ENCODE data around the gene AZGP1.
"Not testable (repeated sequence)": the region's sequence is repeated elsewhere in the genome, so short reads cannot be mapped to it uniquely, and the experiment has no call there.

AZGP1 gene

DNA sequence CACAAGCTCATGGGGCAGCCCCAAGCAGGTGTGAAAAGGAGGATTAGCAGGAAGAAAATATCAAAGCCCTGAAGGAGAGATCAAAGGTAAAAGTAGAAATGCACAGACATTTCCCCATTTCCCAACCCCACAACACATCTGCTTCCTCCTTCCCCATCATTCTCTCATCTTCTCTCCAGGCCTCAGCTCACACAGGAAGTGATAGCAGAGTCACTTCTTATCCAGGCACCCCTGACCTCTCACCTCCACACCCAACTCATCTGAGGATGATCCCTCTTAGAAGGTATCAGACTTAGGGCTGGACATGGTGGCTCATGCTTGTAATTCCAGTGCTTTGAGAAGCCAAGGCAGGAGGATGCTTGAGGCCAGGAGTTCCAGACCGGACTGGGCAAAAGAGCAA, 28.2 kb downstream of the AZGP1 start:
- DNase-seq: no peak

DNA sequence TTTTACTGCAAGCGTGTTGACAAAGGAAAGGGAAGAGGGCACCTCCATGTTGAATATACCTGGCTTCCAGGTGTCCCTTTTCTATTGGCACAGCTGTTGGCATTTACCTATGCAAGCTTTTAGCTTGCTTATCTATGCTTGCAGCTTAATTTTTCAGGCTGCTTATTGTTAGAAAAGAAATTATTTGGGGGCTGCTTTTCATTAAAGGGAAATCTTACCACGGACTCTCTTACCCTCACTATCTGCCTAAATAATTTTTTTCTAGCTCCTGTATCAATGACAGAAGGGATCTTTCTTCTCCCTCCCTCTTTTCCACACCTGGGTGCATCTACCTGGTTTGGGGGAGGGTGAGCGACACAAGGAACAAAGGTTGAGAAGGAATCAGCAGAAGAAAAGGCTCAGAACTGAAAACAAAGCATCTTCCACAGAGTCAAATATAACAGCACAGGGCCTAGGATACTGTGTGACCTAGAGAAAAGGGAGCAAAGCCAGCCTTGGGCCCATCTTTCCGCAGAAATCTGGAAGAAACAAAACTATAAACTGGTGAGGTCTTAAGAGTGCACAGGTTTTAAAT, 31.2 kb downstream of the AZGP1 start:
- DNase-seq: no peak

DNA sequence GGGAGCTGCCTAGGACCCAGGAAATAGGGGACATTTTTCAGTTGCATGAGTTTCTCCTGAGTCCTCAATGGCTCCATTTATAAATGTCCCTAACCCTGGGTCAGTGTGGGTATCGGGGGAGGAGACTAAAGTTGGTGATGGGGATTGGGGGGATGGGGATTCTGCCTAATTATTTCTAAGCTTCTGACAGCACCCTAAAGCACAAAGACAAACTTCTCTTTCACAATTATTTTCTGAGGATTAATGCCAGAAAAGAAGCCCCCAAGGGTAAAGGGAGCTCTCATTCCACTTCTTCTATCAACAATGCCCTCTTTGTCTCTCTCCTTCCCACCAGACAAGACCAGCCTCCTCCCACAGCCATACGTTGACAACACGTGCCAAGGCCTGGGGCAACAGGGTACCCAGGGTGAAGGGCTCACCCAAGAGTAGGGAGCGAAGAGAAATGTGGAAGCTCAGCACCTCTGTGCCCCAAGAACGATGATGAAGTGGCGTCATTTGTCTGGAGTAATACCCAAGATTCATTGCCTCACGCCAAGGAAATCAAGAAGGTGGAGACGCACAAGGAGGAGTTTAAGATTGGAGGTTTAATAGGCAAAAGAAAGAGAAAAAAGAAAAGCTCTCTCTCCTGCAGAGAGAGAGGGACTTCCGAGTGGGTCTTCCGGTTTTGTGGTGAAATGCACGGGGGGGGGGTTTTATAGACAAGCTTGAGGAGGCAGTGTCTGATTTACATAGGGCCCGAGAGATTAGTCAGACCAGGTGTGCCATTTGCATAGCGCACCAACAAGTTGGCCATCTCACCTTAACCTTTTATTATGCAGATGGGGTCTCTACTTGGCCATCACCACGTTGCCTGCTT, 32.0 kb downstream of the AZGP1 start:
- peak; percentile 61 for DNase-seq

DNA sequence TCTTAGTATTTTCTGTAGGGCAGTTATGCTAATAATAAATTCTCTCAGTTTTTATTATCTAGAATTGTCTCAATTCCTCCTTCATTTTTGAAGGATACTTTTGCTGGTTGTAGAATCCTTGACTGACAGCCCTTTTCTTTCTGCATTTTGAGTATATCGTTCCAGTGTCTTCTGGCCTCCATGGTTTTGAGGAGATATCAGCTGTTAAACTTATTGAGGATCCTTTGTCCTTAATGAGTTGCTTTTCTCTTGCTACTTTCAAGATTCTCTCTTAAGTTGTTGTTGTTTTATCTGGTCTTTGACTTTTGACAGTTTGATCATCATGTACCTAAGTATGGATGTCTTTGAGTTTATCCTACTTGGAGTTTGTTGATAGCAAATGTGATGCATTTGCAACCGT, 37.5 kb downstream of the AZGP1 start:
- DNase-seq: no peak

DNA sequence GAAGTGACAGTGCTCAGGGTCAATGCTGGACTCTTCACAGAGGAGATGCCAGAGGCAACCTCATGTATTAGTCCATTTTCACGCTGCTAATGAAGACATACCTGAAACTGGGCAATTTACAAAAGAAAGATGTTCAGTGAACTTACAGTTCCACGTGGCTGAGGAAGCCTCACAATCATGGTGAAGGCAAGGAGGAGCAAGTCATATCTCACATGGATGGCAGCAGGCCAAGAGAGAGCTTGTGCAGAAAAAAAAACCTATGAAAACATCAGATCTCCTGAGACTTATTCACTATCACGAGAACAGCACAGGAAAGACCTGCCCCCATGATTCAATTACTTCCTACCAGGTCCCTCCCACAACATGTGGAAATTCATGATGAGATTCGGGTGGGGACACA, 40.8 kb downstream of the AZGP1 start:
- not testable (repeated sequence) for DNase-seq

DNA sequence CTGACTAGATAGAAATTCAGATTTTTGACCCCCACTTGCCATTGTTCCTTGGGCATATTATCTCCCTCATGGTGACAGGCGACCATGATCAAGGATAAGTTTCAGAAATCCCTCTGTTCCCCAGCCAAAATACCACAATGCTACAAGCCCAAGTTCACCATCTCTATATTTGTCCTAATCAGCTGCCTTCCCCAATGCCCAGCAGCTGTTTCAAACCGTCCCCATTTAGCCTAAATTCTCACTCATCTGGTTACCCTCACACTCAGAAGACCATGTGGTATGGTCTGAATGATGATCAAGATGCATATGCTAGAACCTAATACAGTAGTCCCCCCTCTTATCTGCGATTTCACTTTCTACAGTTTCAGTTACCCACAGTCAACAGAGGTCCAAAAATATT, 45.5 kb downstream of the AZGP1 start:
- DNase-seq: no peak

DNA sequence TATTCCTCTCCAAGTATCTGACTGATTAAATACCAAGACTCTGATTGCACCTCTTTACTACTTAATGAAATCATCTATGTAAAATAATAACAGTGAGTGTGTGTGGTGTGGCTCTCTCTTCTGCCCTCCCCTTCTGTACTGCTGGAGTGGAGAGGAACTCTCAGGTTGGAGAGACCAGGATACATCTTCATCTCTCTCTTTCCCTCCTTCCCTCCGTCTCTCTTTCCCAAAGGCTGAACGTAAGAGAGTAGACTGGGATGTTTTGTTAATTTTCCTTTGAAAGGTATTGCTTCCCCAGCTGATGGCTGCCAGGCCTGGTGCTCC, 46.1 kb downstream of the AZGP1 start:
- no peak for DNase-seq

DNA sequence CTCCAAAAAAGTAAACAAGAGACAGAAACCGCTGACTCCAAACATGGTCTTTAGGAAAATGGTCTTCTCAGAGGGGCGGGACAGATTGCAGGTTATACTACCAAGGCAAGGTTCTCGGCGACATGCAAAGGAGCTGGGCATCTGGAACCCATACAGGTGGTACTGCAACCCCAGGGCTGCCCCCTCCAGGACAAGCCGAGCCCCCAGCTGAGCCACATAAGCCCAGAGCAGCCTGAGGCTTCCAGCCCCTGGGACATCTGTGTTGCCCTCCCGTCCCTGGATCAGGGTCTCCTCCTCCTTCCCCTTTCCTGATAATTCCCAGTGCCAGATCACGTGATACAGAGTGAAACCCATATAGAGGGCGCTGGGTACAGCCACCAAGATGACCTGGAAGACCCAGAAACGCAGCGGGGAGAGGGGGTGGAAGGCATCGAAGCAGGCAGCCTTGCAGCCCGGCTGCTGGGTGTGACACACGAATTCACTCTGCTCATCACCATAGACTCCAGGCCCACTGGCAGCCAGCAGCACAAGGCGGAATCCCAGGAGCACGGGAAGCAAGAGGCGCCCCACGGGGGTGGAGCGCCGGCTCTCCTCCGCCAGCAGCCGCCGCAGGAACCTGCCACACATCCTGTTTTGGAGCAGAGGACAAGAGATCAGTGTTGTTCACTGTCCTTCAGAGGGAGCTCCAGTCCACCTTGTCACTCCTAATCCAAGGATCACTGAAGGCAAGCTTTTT, 46.7 kb downstream of the AZGP1 start, which contains the start of gene GJC3:
Gene GJC3, minus strand, starts transcription at position 627 of the 736 bp plus-strand sequence. Its CDS starts 0 bp downstream, at position 627.
- peak; percentile 53 for DNase-seq

DNA sequence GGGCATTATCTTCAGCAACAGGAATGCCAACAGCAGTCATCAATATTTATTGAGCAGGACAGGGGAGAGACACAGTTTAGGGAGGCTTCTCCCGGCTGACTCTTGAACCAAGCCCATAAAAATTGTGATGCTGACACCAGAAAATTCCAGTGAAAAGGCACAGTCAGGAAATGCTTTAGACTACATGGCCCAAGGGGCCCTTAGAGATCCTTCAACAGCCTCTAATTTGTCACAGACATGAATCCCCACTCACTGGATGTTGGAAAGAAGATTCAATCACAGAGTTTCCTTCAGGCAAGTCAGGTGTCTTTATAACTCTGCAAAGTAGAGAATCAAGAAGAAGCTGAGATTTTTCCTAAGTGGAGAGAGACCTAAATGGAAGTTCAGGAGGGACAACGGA, 47.6 kb downstream of the AZGP1 start:
- DNase-seq: no peak

DNA sequence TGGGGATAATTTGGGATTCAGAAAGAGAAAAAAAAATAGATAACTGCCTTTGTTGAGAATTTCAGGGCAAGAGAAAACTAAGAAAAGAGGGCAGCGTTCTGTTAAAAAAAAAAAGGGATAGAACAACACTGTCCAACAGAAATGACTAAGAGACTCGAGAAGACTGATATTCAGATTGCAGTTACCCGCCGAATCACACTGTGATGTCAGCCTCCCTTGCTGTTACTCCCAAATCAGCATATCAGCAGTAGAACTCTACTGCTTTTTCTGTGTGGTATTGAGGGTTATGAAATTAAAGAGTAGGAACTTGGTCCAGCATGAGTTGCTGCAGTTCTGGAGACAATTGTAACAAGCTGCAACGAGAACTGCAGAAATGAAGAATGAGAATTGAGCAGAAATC, 48.3 kb downstream of the AZGP1 start:
- DNase-seq: no peak

DNA sequence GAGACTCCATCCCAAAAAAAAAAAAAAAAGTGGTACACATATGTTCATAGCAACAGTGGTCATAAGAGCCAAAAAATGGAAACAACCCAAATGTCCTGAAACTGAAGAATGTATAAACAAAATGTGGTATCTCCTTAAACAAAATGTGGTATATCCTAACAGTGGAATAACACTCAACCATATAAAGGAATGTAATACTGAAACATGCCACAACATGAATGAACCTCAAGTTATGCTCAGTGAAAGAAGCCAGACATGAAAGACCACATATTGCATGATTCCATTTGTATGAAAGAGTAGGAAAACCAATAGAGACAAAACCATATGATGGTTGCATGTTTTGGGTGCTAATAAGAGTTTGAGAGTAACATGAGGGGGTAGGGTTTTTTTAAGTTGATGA, 49.5 kb downstream of the AZGP1 start:
- DNase-seq: no peak

DNA sequence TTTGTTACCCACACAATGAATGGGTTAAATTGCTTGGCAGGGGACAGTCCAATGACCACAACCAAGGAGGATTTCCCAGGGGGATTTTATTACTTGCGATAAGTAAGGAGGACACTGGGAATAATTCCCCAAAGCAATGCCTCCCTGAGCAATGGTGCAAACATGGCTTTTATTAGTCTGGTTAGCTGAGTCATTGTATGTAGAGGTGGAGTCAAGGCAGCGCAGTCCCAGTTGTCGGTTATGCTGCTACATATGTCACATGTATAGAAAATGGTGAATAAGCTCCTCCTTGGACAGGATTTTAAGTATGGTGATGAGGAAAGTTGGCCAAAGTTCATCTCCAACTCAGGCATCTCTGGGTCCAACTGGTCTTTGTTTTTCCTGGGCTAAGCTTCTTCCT, 52.6 kb downstream of the AZGP1 start:
- no peak for DNase-seq

DNA sequence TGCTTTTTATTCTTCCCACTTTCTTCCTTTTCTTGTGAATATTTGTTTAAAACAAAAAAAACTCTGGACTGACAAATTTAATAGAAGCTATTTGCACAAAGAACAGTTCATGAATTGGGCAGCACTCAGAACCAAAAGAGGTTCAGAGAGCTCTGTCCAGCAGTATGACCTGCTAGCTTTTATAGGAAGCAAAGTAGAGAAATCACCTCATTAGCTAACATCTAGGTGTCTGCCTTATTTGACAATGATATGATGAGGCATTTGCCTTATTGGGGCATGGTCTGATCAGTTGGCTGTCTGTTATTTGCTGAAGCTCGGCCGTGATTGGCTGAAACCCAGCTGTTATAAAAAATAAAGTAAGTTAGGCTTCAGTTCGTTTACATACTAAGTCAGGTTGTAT, 55.7 kb downstream of the AZGP1 start:
- no peak for DNase-seq

DNA sequence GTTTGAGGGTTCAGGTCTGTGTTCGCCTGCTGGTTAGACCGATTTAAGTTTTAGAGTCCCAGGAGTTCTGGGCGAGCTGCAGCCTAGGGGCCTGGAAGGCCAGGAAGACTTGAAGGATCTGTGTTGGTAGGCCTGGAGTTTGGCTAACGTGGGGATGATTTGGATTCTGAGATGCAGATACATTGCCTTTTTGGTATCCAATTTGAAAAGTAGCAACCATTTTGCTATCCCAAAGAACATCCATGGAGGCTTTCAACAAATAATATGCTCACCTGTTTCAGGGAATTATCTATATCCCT, 56.1 kb downstream of the AZGP1 start:
- no peak for DNase-seq

DNA sequence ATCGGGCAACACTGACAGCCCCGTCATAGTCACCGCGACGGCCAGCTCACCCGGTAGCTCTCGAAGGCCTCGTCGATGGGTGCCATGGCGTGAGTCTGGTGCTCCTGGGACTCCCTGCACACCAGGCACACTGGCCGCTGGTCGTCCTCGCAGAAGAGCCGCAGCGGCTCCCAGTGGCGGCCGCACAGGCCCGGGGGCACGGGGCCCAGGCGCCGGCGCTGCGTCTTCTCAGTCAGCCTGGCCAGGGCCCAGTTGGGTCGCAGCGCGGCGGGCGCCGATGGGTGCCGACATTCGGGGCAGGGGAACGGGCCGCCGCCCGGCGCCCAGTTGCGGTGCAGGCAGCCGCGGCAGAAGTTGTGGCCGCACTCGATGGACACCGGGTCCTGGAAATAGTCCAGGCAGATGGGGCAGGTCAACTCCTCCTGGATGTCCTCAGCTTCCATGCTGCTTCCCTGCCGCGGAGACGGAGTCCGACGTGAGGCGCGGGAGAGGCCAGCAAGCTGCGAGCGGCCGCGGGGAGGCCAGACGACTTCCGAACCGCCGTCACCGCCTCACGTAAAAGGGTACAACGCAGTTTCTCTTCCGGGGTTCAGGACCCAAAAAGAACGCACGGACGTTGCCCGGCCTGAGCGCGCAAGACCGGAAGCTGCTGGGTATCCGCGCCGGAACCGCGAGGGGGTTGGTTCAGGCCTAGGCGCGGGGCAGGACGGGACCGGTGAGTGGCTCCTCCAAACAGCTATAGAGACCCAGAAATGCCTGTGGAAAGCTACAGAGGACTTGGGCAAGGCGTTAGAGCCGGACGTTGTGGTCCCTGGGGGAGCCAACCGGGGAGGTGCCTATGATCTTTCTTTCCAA, 56.6 kb downstream of the AZGP1 start, which contains the start of gene TRIM4:
Gene TRIM4, minus strand, starts transcription at position 572 of the 855 bp plus-strand sequence. Its CDS starts 129 bp downstream, at position 443.
- DNase-seq: peak; percentile 73
